DMS53 (cell line): ENCODE data around the gene GALM.

Experiments used
- DNase-seq: peaks from one replicate; lab custom pipeline; 2025; lab: John Stamatoyannopoulos, UW

Gene GALM

GRCh38 chr2:38771632-38772031 lies 105.7 kb downstream of the GALM start:
- no peak for DNase-seq

GRCh38 chr2:38775097-38775920 lies 109.4 kb downstream of the GALM start:
- DNase-seq = no peak

- no peak for DNase-seq
These were observed 110.0 kb downstream of the GALM start for GRCh38 chr2:38775921-38776225.

- DNase-seq = no peak
These were observed 110.6 kb downstream of the GALM start for GRCh38 chr2:38776531-38776930.

- DNase-seq = no peak
These were observed 112.8 kb downstream of the GALM start for GRCh38 chr2:38778687-38779082.

GRCh38 chr2:38783586-38783985 lies 117.7 kb downstream of the GALM start:
- no peak for DNase-seq
